ENCODE results near the gene DNAI2.

- TF ChIP-seq CTCF (IDR thresholded peaks at IDR 0.05 in 4 of 5, conservative IDR thresholded peaks at IDR 0.05 in 1 of 5): no peak
- no peak for TF ChIP-seq POLR2A (IDR thresholded peaks at IDR 0.05)
Measured at GRCh38 chr17:74345433-74346241, 71.6 kb downstream of the DNAI2 start.
